AG04449 (cell line): Measurements from ENCODE around the gene GALNT16.

Experiments used
- CTCF ChIA-PET: fragments of 350-600 bp; formaldehyde crosslinking; extraction: SDS; loops from one replicate; lab custom pipeline; 2021; ENCODE audit warnings: antibody characterized with exemption; lab: Yijun Ruan, JAX
- POLR2A ChIA-PET: fragments of 400-600, 350-600 bp; formaldehyde crosslinking; extraction: SDS; loops from one replicate; lab custom pipeline; 2020; ENCODE audit warnings: antibody characterized with exemption, inconsistent platforms; lab: Yijun Ruan, JAX
- DNase-seq: peaks from one replicate; pipeline ENCODE4 v3.0.0-alpha.2; 2010; ENCODE audit warnings: low read depth, low spot score
- H3K4me3 ChIP-seq: 2 replicates; pipeline ENCODE4 v1.5.1; 2011; ENCODE audit warnings: low read depth, mild to moderate bottlenecking, control low read depth, low read length
- TF ChIP-seq, protein P1 (sequence below): IDR thresholded peaks from one replicate; pipeline ENCODE4 v1.5.1; 2011; ENCODE audit warnings: mild to moderate bottlenecking, moderate library complexity, low read length, control low read depth, inconsistent platforms; ENCODE audit not compliant: insufficient read depth; ENCODE audit errors: missing control alignments

GALNT16 gene

GRCh38 chr14:69363964-69364363, 104.0 kb downstream of the GALNT16 start:
- ChIA-PET CTCF (interaction anchor here (0.8 to 11.6 kb wide), 12 partner anchors 12 to 235 kb away, joined by 3 to 156 read pairs (median 5); no protein-coding TSS in a partner anchor), POLR2A (no interaction called here)
- H3K4me3 ChIP-seq: no peak overlapping the region
- TF ChIP-seq, protein P1, sequence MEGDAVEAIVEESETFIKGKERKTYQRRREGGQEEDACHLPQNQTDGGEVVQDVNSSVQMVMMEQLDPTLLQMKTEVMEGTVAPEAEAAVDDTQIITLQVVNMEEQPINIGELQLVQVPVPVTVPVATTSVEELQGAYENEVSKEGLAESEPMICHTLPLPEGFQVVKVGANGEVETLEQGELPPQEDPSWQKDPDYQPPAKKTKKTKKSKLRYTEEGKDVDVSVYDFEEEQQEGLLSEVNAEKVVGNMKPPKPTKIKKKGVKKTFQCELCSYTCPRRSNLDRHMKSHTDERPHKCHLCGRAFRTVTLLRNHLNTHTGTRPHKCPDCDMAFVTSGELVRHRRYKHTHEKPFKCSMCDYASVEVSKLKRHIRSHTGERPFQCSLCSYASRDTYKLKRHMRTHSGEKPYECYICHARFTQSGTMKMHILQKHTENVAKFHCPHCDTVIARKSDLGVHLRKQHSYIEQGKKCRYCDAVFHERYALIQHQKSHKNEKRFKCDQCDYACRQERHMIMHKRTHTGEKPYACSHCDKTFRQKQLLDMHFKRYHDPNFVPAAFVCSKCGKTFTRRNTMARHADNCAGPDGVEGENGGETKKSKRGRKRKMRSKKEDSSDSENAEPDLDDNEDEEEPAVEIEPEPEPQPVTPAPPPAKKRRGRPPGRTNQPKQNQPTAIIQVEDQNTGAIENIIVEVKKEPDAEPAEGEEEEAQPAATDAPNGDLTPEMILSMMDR: no peak
- no peak for DNase-seq

DNA sequence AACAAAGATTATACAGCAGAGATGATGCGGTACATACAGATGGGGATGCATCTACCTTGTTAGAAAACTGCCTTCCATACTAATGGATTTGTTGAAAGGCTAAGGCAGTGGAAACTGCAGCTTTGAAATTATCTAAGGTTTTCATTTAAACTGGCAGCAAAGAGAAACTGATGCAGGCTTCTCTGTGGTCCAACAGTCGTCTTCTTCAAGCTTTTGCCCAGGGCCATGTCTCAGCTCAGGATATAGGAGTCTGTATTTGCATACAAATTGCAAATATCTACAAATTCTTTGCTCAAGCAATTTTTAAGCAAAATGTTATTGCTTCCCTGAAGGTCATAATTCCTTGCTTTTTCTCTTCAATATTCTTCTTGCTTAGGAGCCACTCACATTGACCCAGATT, 104.4 kb downstream of the GALNT16 start:
- no peak overlapping the region for H3K4me3 ChIP-seq
- TF ChIP-seq, protein P1: no peak
- DNase-seq: no peak
- CTCF ChIA-PET: interaction anchor here (1.1 to 11.6 kb wide), 8 partner anchors 12 to 235 kb away, joined by 4 to 156 read pairs (median 6); no protein-coding TSS in a partner anchor
- POLR2A ChIA-PET: no interaction called here

GRCh38 chr14:69366069-69366468, 106.1 kb downstream of the GALNT16 start:
- ChIA-PET CTCF (interaction anchor here (1.9 to 11.6 kb wide), 4 partner anchors 9 to 127 kb away, joined by 7 to 156 read pairs (median 12); no protein-coding TSS in a partner anchor), POLR2A (no interaction called here)
- TF ChIP-seq, protein P1: no peak
- no peak overlapping the region for H3K4me3 ChIP-seq
- DNase-seq: no peak

DNA sequence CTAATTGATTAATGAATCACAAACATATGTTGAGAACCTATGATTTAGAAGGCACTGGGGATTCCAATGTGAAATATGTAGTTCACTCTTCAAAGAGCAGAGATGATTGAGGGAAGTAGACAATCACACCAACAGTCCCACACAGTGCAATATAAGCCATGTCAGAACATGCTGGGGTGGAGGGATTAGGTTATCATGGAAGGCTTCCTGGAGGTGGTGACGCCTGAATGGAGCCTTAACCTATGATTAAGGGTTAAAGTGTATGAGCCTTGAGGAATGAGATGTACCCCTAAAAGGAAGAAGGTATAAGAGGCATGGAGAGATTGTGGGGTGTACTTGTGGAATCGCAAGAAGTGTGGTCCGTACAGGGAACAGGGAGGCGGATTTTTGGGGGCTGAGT, 106.8 kb downstream of the GALNT16 start:
- CTCF ChIA-PET: interaction anchor here (1.9 to 11.6 kb wide), 4 partner anchors 10 to 127 kb away, joined by 7 to 156 read pairs (median 12); no protein-coding TSS in a partner anchor
- TF ChIP-seq, protein P1: no peak
- H3K4me3 ChIP-seq: no peak overlapping the region
- DNase-seq: no peak
- POLR2A ChIA-PET: no interaction called here

DNA sequence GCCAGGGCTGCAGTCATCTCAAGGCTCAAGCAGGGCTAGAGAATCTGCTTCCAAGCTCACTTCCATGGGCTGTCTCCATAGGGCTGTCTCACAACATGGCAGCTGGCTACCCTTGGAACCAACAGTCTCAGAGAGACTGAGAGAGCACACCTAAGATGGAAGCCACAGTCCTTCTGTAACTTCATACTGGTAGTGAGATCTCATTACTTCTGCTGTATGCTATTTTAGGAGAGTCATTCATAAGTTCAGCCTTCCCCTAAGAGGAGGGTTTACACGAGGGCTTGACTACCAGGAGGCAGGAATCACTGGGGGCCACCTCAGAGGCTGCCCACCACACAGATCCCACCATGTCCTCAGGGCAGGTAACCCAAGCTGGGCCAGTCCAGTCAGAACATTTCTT, 108.4 kb downstream of the GALNT16 start:
- TF ChIP-seq, protein P1: no peak
- DNase-seq: no peak
- H3K4me3 ChIP-seq: no peak overlapping the region
- ChIA-PET POLR2A (no interaction called here), CTCF (interaction anchor here (1.2 to 11.6 kb wide), 5 partner anchors 8 to 239 kb away, joined by 4 to 156 read pairs (median 6); no protein-coding TSS in a partner anchor)

DNA sequence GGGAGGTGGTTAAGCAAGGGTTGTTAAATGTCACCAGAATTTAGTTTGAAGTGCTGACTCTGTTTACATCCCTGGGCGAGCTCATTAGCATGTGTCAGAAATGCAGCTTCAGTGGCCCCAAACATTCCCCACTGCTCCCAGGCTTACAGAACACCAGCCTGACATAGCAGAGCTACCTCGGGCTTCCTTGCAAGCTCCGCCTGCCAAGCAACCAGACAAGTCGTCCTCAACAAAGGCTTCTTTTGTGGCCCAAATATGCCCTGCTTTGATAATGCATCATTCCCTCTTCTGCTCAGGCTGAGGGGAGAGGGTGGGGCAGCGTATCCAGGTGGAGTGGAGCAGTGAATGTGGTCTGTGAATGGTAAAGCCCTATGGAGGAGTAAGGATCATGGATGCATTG, 110.1 kb downstream of the GALNT16 start:
- TF ChIP-seq, protein P1: no peak
- ChIA-PET POLR2A (no interaction called here), CTCF (interaction anchor here (1.2 to 11.6 kb wide), 3 partner anchors 10 to 131 kb away, joined by 4 to 156 read pairs (median 6); no protein-coding TSS in a partner anchor)
- no peak overlapping the region for H3K4me3 ChIP-seq
- DNase-seq: no peak
